OCI-LY7 (cell line): ENCODE data around the gene EBF3. TPM values are rescaled to one million over a fixed set of nuclear protein-coding genes. Genes with fewer than 3 reads are reported as not detected.

ENCODE experiments used
- BruUV-seq: library from RNA; stranded (reverse); fragments of 400-500 nt; replicated peaks from 2 replicates; lab custom pipeline; 2021; lab: Mats Ljungman, UMichigan
- CTCF ChIA-PET: fragments of 300-600 bp; sonication (Branson Sonifier 250); formaldehyde crosslinking; loops from one replicate; lab custom pipeline; 2022; ENCODE audit warnings: antibody characterized with exemption; ENCODE audit not compliant: unreplicated experiment; lab: Charles Lee
- POLR2A ChIA-PET: fragments of 300-600 bp; sonication (Branson Sonifier 250); formaldehyde crosslinking; loops from one replicate; lab custom pipeline; 2022; ENCODE audit warnings: antibody characterized with exemption; lab: Charles Lee
- DNase-seq: peaks from one replicate; pipeline ENCODE4 v3.0.0-alpha.2; 2015; ENCODE audit warnings: low spot score
- H2AFZ ChIP-seq: fragments of 200-600 bp; sonication (generic), shearing (Covaris generic); 2 replicates; pipeline ENCODE4 v1.6.1; 2014; ENCODE audit warnings: mild to moderate bottlenecking, antibody characterized with exemption, low read length, moderate library complexity
- H3K27ac ChIP-seq: fragments of 200-600 bp; sonication (generic); 2 replicates; pipeline ENCODE4 v1.5.1; 2014; ENCODE audit warnings: mixed run types, low read depth, mild to moderate bottlenecking, moderate library complexity, low read length, inconsistent platforms; ENCODE audit not compliant: poor library complexity, severe bottlenecking
- H3K36me3 ChIP-seq: fragments of 200-600 bp; sonication (generic); 2 replicates; pipeline ENCODE4 v1.6.1; 2014; ENCODE audit warnings: mild to moderate bottlenecking, antibody characterized with exemption, low read length, moderate library complexity, mixed read lengths; ENCODE audit not compliant: insufficient read depth
- H3K4me1 ChIP-seq: fragments of 200-600 bp; sonication (generic); 2 replicates; pipeline ENCODE4 v1.5.1; 2014; ENCODE audit warnings: mild to moderate bottlenecking, low read length; ENCODE audit not compliant: insufficient read depth, poor library complexity, severe bottlenecking
- H3K4me2 ChIP-seq: fragments of 200-600 bp; sonication (generic); 2 replicates; pipeline ENCODE4 v1.6.1; 2014; ENCODE audit warnings: mild to moderate bottlenecking, low read length
- H3K4me3 ChIP-seq: fragments of 200-600 bp; sonication (generic); 2 replicates; pipeline ENCODE4 v1.5.1; 2014; ENCODE audit warnings: mild to moderate bottlenecking, low read depth, low read length; ENCODE audit not compliant: poor library complexity, severe bottlenecking
- H3K79me2 ChIP-seq: fragments of 200-600 bp; sonication (generic); 2 replicates; pipeline ENCODE4 v1.6.1; 2016; ENCODE audit warnings: low read depth, mild to moderate bottlenecking, low read length, moderate library complexity, mixed read lengths; ENCODE audit not compliant: insufficient read depth
- H3K9me2 ChIP-seq: fragments of 200-600 bp; sonication (generic); 2 replicates; pipeline ENCODE4 v1.6.1; 2016; ENCODE audit warnings: mild to moderate bottlenecking, low read length, mixed read lengths; ENCODE audit not compliant: insufficient read depth
- H3K9me3 ChIP-seq: fragments of 200-600 bp; sonication (generic); 2 replicates; pipeline ENCODE4 v1.6.1; 2014; ENCODE audit warnings: mild to moderate bottlenecking, mixed run types, low read length, mixed read lengths
- H4K20me1 ChIP-seq: fragments of 200-600 bp; sonication (generic); 2 replicates; pipeline ENCODE4 v1.6.1; 2014; ENCODE audit warnings: mild to moderate bottlenecking, antibody characterized with exemption, low read length, moderate library complexity, mixed read lengths; ENCODE audit not compliant: insufficient read depth
- EZH2phosphoT487 ChIP-seq: fragments of 200-600 bp; sonication (generic); IDR thresholded peaks from 2 replicates; pipeline ENCODE4 v1.6.1; 2018; ENCODE audit warnings: low read depth, borderline replicate concordance, mild to moderate bottlenecking, mixed run types, antibody characterized with exemption, low read length, moderate library complexity, mixed read lengths
- intact Hi-C: fragments of 100-400 bp; cut with micrococcal nuclease; formaldehyde crosslinking; loops from one replicate; pipeline ENCODE4 v1.10.0; 2022; ENCODE audit not compliant: unreplicated experiment
- total RNA-seq, 2 experiments: library from RNA; depleted of rRNA in 1 of 2; stranded (reverse); fragments of >200 nt in 1 of 2; shearing (Covaris generic) in 1 of 2; gene quantifications; 2 replicates each; pipeline ENCODE4 v1.2.3, GENCODE V29; 2014 to 2022
- TF ChIP-seq, protein P1 (sequence below): fragments of 200-600 bp; sonication (generic); conservative IDR thresholded peaks from 2 replicates; pipeline ENCODE4 v1.5.1; 2014; ENCODE audit warnings: mild to moderate bottlenecking, antibody characterized with exemption, low read length, moderate library complexity, mixed read lengths

Gene EBF3
- total RNA-seq, 2 experiments from 2014 or later: not detected

DNA sequence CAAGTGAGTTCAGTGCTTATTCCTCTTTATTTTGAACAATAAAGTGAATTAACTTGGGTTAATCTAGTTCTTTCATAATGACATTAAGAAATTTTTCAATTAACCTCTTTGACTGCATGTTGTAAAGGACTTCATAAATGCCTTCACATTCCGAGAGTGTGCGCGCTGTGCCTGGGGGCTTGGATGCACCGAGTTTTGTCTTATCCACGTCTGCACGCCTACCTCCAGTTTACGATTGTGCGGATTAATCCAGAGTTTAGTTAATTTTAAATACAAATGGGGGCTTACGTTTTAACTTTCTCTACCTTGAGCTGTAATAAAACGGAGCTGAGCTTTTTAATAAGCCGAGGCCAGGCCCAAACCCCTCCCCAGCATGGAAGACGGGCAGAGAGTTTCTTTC, 120.4 kb downstream of the EBF3 start:
- TF ChIP-seq, protein P1, sequence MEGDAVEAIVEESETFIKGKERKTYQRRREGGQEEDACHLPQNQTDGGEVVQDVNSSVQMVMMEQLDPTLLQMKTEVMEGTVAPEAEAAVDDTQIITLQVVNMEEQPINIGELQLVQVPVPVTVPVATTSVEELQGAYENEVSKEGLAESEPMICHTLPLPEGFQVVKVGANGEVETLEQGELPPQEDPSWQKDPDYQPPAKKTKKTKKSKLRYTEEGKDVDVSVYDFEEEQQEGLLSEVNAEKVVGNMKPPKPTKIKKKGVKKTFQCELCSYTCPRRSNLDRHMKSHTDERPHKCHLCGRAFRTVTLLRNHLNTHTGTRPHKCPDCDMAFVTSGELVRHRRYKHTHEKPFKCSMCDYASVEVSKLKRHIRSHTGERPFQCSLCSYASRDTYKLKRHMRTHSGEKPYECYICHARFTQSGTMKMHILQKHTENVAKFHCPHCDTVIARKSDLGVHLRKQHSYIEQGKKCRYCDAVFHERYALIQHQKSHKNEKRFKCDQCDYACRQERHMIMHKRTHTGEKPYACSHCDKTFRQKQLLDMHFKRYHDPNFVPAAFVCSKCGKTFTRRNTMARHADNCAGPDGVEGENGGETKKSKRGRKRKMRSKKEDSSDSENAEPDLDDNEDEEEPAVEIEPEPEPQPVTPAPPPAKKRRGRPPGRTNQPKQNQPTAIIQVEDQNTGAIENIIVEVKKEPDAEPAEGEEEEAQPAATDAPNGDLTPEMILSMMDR: no peak
- TF ChIP-seq EZH2phosphoT487: no peak
- Histone ChIP-seq H3K27ac (no peak overlapping the region), H4K20me1 (no peaks in the 10 kb centered on the region), H3K4me3 (no peak overlapping the region), H3K4me1 (no peaks in the 10 kb centered on the region), H3K36me3 (no peaks in the 10 kb centered on the region), H2AFZ (no peak overlapping the region), H3K9me3 (no peaks in the 10 kb centered on the region), H3K9me2 (no peaks in the 10 kb centered on the region), H3K79me2 (no peaks in the 10 kb centered on the region), H3K4me2 (no peak overlapping the region)
- CTCF ChIA-PET: no interaction called here
- POLR2A ChIA-PET: no interaction called here
- no peak for DNase-seq
- BruUV-seq: no TSS peak
- intact Hi-C loops: no loop called here

DNA sequence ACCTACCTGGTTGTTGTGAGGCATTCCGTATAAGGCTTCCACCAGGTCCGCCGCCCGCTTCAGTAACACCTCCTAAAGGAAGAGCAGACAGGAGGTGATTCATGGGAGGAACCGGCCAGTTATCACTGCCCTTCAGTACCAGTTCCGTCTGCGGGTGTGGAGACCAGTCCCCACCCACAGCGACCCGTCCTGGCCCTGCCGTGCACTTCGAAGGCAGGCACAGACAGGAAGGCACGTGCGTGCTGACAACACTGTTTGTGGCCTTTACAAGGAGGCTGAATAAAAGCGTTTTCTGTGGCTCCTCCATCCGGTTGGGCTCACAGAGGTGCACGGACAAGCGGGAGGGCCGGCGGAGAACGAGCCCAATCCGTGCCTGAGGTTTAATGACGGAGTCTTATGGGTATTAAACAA, 120.9 kb downstream of the EBF3 start:
- H2AFZ ChIP-seq: no peak overlapping the region
- BruUV-seq: no TSS peak
- intact Hi-C loops: no loop called here
- H3K27ac ChIP-seq: no peak overlapping the region
- no peaks in the 10 kb centered on the region for H3K9me2 ChIP-seq
- no peaks in the 10 kb centered on the region for H3K36me3 ChIP-seq
- no peaks in the 10 kb centered on the region for H3K79me2 ChIP-seq
- TF ChIP-seq, protein P1: no peak
- no peak overlapping the region for H3K4me3 ChIP-seq
- ChIA-PET POLR2A (no interaction called here), CTCF (no interaction called here)
- no peaks in the 10 kb centered on the region for H4K20me1 ChIP-seq
- H3K4me2 ChIP-seq: no peak overlapping the region
- H3K4me1 ChIP-seq: no peaks in the 10 kb centered on the region
- H3K9me3 ChIP-seq: no peaks in the 10 kb centered on the region
- DNase-seq: no peak

DNA sequence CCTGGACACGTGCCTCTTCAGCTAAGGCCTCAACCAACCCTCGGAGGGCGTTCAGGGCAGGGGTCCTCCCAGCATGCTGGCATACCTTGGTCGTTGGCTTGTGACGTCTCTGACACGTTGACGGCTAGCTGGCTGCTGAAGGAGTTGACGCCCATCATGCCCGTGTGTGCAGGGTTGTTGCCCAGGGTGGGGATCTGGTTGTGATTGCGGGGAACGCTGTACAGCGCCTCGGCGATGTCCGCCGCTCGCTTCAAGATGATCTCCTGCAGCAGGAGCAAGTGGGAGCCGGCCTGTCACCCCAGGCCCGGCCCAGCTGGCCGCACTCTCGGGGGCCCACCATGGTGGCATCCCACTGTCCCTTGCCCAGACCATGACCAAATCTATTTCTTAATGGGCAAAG, 122.0 kb downstream of the EBF3 start:
- intact Hi-C loops: no loop called here
- Histone ChIP-seq H3K9me3 (no peaks in the 10 kb centered on the region), H3K4me2 (no peak overlapping the region), H3K36me3 (no peaks in the 10 kb centered on the region), H3K4me1 (no peaks in the 10 kb centered on the region), H3K79me2 (no peaks in the 10 kb centered on the region), H3K9me2 (no peaks in the 10 kb centered on the region), H2AFZ (no peak overlapping the region), H3K27ac (no peak overlapping the region), H4K20me1 (no peaks in the 10 kb centered on the region), H3K4me3 (no peak overlapping the region)
- no peak for TF ChIP-seq EZH2phosphoT487
- TF ChIP-seq, protein P1: no peak
- no TSS peak for BruUV-seq
- ChIA-PET POLR2A (interaction anchor here (0.7 kb wide), 1 partner anchor 586 kb away, joined by 3 read pairs; no protein-coding TSS in a partner anchor), CTCF (no interaction called here)
- no peak for DNase-seq
